ENCODE measurements around the gene SLC35B2.

DNA sequence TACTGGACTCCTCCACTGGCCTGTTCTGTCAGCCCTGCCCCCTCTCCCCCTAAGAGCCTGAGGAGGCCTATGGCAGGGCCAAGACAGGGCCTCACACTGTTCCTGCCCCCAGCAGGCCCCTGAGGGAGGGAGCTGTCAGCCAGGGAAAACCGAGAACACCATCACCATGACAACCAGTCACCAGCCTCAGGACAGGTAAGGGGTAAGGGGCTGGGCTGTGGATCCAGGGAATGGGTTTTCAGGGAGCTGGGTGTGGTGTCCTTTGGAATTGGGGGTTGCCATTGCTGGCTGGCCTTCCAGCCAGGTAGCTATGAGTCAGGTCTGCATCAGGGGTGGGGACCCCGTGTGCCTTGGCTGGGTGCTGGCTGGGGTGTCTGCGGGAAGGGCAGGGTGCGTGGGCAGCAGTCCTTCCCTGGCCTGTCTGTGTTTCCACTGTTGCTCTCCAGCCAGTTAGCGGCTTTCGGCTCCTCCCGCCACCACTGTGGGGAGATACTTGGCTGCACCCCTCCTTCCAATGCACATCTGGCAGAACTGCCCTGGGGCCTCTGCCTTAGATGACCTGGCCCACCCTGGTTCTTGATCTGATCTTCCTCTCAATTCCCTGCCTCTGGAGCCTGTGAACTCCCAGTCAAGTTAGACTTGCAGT, 30.1 kb downstream of the SLC35B2 start:
- TF ChIP-seq, protein P1, sequence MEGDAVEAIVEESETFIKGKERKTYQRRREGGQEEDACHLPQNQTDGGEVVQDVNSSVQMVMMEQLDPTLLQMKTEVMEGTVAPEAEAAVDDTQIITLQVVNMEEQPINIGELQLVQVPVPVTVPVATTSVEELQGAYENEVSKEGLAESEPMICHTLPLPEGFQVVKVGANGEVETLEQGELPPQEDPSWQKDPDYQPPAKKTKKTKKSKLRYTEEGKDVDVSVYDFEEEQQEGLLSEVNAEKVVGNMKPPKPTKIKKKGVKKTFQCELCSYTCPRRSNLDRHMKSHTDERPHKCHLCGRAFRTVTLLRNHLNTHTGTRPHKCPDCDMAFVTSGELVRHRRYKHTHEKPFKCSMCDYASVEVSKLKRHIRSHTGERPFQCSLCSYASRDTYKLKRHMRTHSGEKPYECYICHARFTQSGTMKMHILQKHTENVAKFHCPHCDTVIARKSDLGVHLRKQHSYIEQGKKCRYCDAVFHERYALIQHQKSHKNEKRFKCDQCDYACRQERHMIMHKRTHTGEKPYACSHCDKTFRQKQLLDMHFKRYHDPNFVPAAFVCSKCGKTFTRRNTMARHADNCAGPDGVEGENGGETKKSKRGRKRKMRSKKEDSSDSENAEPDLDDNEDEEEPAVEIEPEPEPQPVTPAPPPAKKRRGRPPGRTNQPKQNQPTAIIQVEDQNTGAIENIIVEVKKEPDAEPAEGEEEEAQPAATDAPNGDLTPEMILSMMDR (conservative IDR thresholded peaks at IDR 0.05; ENCODE audit: low read depth in 2 of 2), result no peak
- TF ChIP-seq EZH2 (IDR thresholded peaks at IDR 0.05; ENCODE audit: low read depth, unreplicated experiment) (no peak), CREB1 (CRISPR knock-in tag; IDR thresholded peaks at IDR 0.05; ENCODE audit: low read depth) (no peak), POLR2AphosphoS5 (IDR thresholded peaks at IDR 0.05; ENCODE audit: low read depth) (no peak), ZNF114 (CRISPR knock-in tag; IDR thresholded peaks at IDR 0.05) (no peak), JUNB (IDR thresholded peaks at IDR 0.05; ENCODE audit: unreplicated experiment) (no peak), STAT1 (IDR thresholded peaks at IDR 0.05; ENCODE audit: unreplicated experiment) (no peak), EZH2phosphoT487 (IDR thresholded peaks at IDR 0.05; ENCODE audit: unreplicated experiment) (no peak), ZNF331 (CRISPR knock-in tag; IDR thresholded peaks at IDR 0.05; ENCODE audit: low read depth) (no peak)

Measured in GM23338 (cell line).